ENCODE results near the gene LIMS1. TPM values are rescaled to one million over a fixed set of nuclear protein-coding genes. Genes with fewer than 3 reads are reported as not detected.
A peak's percentile ranks its signal among the peaks of the same experiment; 100 is the strongest.

LIMS1 gene
- total and polyA plus RNA-seq, 4 experiments from 2014 or later: 126 to 286 (median 186) TPM

DNA sequence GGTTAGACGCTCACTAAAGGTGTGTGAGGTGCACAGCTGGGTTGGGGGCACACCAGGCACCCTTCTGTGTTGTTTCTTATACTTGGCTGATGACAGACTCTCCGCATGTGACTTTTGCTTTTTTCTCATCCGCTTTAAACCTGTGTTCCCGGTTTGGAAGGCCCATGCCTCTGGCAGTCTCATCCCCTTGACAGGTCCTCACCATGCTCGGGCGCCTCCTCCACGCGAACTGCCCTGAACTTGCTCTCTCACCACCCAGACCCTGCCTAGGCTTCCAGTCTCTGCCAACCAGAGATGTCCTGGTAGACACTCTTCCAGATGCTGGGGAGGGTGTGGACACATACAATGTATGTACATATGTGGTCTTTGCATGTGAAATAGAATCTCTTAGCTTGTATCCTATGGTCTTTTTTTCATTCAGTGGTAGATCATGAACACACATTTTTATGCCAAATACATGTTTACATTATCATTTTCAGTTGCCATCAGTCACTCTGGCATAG is 79.8 kb downstream of the LIMS1 start:
- H3K4me1 Mint-ChIP-seq: peaks cover 68 to 95% (median 83%) of the 10 kb centered on the region in 4 donors
- H3K9me3 ChIP-seq (ENCODE audit: control insufficient read depth in 1 of 2, low read length in 2 of 2): no peaks in the 10 kb centered on the region
- peaks cover 0 to 3% of the 10 kb centered on the region in 2 donors for H3K36me3 Mint-ChIP-seq
- ChIA-PET POLR2A (ENCODE audit: partially characterized antibody) (interaction anchor here (1.0 to 18.0 kb wide), 3 partner anchors 18 to 165 kb away, joined by 3 to 704 read pairs (median 3); partner anchors contain the start of gene GCC2), CTCF (ENCODE audit: partially characterized antibody) (interaction anchor here (11.7 kb wide), 1 partner anchor 17 kb away, joined by 545 read pairs; no protein-coding TSS in a partner anchor)
- H3K36me3 ChIP-seq (ENCODE audit: insufficient read depth, low read length): no peaks in the 10 kb centered on the region
- no peaks in the 10 kb centered on the region for H3K27me3 Mint-ChIP-seq
- no peaks in the 10 kb centered on the region for H3K9me3 Mint-ChIP-seq
- no peaks in the 10 kb centered on the region for H3K27me3 ChIP-seq (ENCODE audit: insufficient read depth, low read length)
- intact Hi-C loops (cut with micrococcal nuclease): no loop called here
- no peak for DNase-seq
- peak overlapping the region; percentile 1 to 83 (median 74) for H3K4me3 Mint-ChIP-seq
- H3K4me3 ChIP-seq (ENCODE audit: low read length in 2 of 2): peak overlapping the region in 1 of 2 donors; percentile 14
- peak overlapping the region; percentile 68 for H3K27ac ChIP-seq (ENCODE audit: low read depth, low read length)
- peaks cover 97% of the 10 kb centered on the region for H3K4me1 ChIP-seq (ENCODE audit: insufficient read depth, low read length)
- H3K27ac Mint-ChIP-seq: peak overlapping the region; percentile 91 to 98 (median 94)

GRCh38 chr2:108614659-108615058 is 80.4 kb downstream of the LIMS1 start:
- H3K27ac Mint-ChIP-seq: peak overlapping the region; percentile 89 to 98 (median 91)
- H3K36me3 Mint-ChIP-seq: peaks cover 0 to 3% of the 10 kb centered on the region in 2 donors
- Histone ChIP-seq H3K9me3 (ENCODE audit: control insufficient read depth in 1 of 2, low read length in 2 of 2) (no peaks in the 10 kb centered on the region), H3K27ac (ENCODE audit: low read depth, low read length) (peak overlapping the region; percentile 68), H3K36me3 (ENCODE audit: insufficient read depth, low read length) (no peaks in the 10 kb centered on the region), H3K4me1 (ENCODE audit: insufficient read depth, low read length) (peaks cover 97% of the 10 kb centered on the region), H3K27me3 (ENCODE audit: insufficient read depth, low read length) (no peaks in the 10 kb centered on the region), H3K4me3 (ENCODE audit: low read length in 2 of 2) (peak overlapping the region in 1 of 2 donors; percentile 14)
- H3K9me3 Mint-ChIP-seq: no peaks in the 10 kb centered on the region
- H3K4me1 Mint-ChIP-seq: peaks cover 67 to 95% (median 83%) of the 10 kb centered on the region in 4 donors
- POLR2A ChIA-PET (ENCODE audit: partially characterized antibody): interaction anchor here (1.0 to 18.0 kb wide), 3 partner anchors 18 to 166 kb away, joined by 3 to 704 read pairs (median 3); partner anchors contain the start of gene GCC2
- H3K4me3 Mint-ChIP-seq: peak overlapping the region; percentile 47 to 83 (median 77)
- DNase-seq: no peak
- intact Hi-C loops (cut with micrococcal nuclease): no loop called here
- H3K27me3 Mint-ChIP-seq: no peaks in the 10 kb centered on the region
- CTCF ChIA-PET (ENCODE audit: partially characterized antibody): interaction anchor here (1.2 to 11.7 kb wide), 2 partner anchors 9 to 16 kb away, joined by 4 to 545 read pairs; no protein-coding TSS in a partner anchor

GRCh38 chr2:108615480-108616090 is 81.3 kb downstream of the LIMS1 start:
- ChIA-PET CTCF (ENCODE audit: partially characterized antibody) (interaction anchor here (1.2 to 11.7 kb wide), 3 partner anchors 7 to 15 kb away, joined by 4 to 545 read pairs (median 9); no protein-coding TSS in a partner anchor), POLR2A (ENCODE audit: partially characterized antibody) (interaction anchor here (1.3 to 18.0 kb wide), 2 partner anchors 17 to 81 kb away, joined by 3 to 704 read pairs; no protein-coding TSS in a partner anchor)
- Mint-ChIP-seq H3K36me3 (peaks cover 0 to 3% of the 10 kb centered on the region in 2 donors), H3K4me1 (peaks cover 73 to 97% (median 87%) of the 10 kb centered on the region in 4 donors), H3K27me3 (no peaks in the 10 kb centered on the region), H3K9me3 (no peaks in the 10 kb centered on the region), H3K27ac (peak overlapping the region; percentile 84 to 98 (median 94)), H3K4me3 (peak overlapping the region; percentile 40 to 85 (median 68))
- H3K9me3 ChIP-seq (ENCODE audit: control insufficient read depth in 1 of 2, low read length in 2 of 2): no peaks in the 10 kb centered on the region
- peak overlapping the region in 1 of 2 donors; percentile 3 for H3K4me3 ChIP-seq (ENCODE audit: low read length in 2 of 2)
- no peaks in the 10 kb centered on the region for H3K36me3 ChIP-seq (ENCODE audit: insufficient read depth, low read length)
- DNase-seq: peak in 1 of 5 donors; percentile 46
- intact Hi-C loops (cut with micrococcal nuclease): no loop called here
- H3K27me3 ChIP-seq (ENCODE audit: insufficient read depth, low read length): no peaks in the 10 kb centered on the region
- peak overlapping the region; percentile 68 for H3K27ac ChIP-seq (ENCODE audit: low read depth, low read length)
- peaks cover 97% of the 10 kb centered on the region for H3K4me1 ChIP-seq (ENCODE audit: insufficient read depth, low read length)

DNA sequence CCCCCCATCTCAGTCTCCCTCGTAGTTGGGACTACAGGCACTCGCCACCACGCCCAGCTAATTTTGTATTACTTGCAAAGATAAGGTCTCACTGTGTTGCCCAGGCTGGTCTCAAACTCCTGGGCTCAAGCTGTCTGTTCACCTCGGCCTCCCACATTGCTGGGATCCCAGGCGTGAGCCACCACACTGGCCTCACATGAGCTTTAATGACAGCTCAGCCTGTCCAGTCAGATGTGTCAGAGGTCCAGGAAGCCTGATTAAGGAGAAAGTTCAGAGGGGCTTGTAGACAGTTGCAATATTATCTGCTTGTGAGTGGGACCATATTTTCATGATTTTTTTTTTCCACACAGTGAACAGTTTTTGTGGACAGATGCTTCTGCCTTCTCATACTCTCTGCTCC is 82.0 kb downstream of the LIMS1 start:
- DNase-seq: no peak
- POLR2A ChIA-PET (ENCODE audit: partially characterized antibody): interaction anchor here (18.0 kb wide), 1 partner anchor 16 kb away, joined by 704 read pairs; no protein-coding TSS in a partner anchor
- Mint-ChIP-seq H3K9me3 (no peaks in the 10 kb centered on the region), H3K4me1 (peaks cover 71 to 95% (median 85%) of the 10 kb centered on the region in 4 donors), H3K36me3 (peaks cover 0 to 6% of the 10 kb centered on the region in 2 donors), H3K27ac (peak overlapping the region; percentile 68 to 98 (median 91)), H3K27me3 (no peaks in the 10 kb centered on the region), H3K4me3 (peak overlapping the region in 3 of 8 donors; percentile 16 to 43 (median 20))
- H3K4me1 ChIP-seq (ENCODE audit: insufficient read depth, low read length): peaks cover 95% of the 10 kb centered on the region
- no peaks in the 10 kb centered on the region for H3K27me3 ChIP-seq (ENCODE audit: insufficient read depth, low read length)
- no peak overlapping the region for H3K4me3 ChIP-seq (ENCODE audit: low read length in 2 of 2)
- H3K9me3 ChIP-seq (ENCODE audit: control insufficient read depth in 1 of 2, low read length in 2 of 2): no peaks in the 10 kb centered on the region
- no peaks in the 10 kb centered on the region for H3K36me3 ChIP-seq (ENCODE audit: insufficient read depth, low read length)
- peak overlapping the region; percentile 3 for H3K27ac ChIP-seq (ENCODE audit: low read depth, low read length)
- intact Hi-C loops (cut with micrococcal nuclease): no loop called here
- CTCF ChIA-PET (ENCODE audit: partially characterized antibody): interaction anchor here (2.2 to 11.7 kb wide), 2 partner anchors 8 to 14 kb away, joined by 9 to 545 read pairs; no protein-coding TSS in a partner anchor

DNA sequence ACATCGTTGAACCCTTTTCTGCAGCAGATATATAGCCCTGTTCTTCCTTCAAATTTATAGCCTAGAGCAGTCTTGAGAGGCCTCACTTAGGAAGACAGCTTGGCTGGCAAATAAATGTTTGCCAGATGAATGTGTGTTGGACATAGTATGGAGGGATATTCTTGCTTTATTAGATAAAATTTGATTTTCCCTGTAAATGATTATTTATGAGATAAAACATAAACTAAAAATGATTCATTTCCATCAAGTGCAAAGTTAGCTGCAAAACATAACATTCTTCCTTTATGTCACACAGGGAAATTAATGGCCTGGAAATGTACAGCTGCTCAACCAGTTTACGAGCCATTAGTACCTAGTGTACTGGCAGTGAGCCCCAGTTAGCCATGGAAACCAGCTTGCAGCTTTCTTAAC is 82.5 kb downstream of the LIMS1 start:
- Histone ChIP-seq H3K27me3 (ENCODE audit: insufficient read depth, low read length) (no peaks in the 10 kb centered on the region), H3K36me3 (ENCODE audit: insufficient read depth, low read length) (no peaks in the 10 kb centered on the region), H3K4me1 (ENCODE audit: insufficient read depth, low read length) (peaks cover 93% of the 10 kb centered on the region), H3K4me3 (ENCODE audit: low read length in 2 of 2) (no peak overlapping the region), H3K9me3 (ENCODE audit: control insufficient read depth in 1 of 2, low read length in 2 of 2) (no peaks in the 10 kb centered on the region), H3K27ac (ENCODE audit: low read depth, low read length) (peak overlapping the region; percentile 3)
- intact Hi-C loops (cut with micrococcal nuclease): no loop called here
- Mint-ChIP-seq H3K9me3 (no peaks in the 10 kb centered on the region), H3K27me3 (no peaks in the 10 kb centered on the region), H3K27ac (peak overlapping the region; percentile 68 to 98 (median 94)), H3K36me3 (peaks cover 0 to 7% of the 10 kb centered on the region in 2 donors), H3K4me1 (peaks cover 70 to 96% (median 85%) of the 10 kb centered on the region in 4 donors), H3K4me3 (peak overlapping the region in 2 of 8 donors; percentile 16 to 43)
- POLR2A ChIA-PET (ENCODE audit: partially characterized antibody): interaction anchor here (0.6 to 18.0 kb wide), 3 partner anchors 15 to 415 kb away, joined by 3 to 704 read pairs (median 4); no protein-coding TSS in a partner anchor
- CTCF ChIA-PET (ENCODE audit: partially characterized antibody): interaction anchor here (0.7 to 11.7 kb wide), 3 partner anchors 8 to 14 kb away, joined by 3 to 545 read pairs (median 9); no protein-coding TSS in a partner anchor
- no peak for DNase-seq

DNA sequence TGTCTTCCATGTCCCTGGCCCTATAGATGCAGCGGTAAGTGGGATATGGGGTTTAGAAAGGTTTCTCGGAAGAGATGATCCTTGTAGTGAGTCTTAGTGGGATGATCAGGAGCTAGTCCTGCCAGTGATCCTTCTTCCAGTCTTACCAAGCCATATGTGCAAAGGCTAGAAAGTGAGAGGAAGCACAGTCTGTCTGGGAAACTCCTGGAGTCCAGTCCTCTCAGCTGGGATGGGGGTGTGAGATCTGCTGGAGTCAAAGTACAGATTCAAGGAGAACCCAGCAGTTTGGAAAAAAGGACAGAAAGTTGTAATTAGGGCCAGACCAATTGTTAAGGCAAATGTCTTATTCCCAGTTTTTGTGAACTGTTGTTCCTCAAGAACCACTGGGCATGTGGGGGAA is 83.3 kb downstream of the LIMS1 start:
- H3K36me3 ChIP-seq (ENCODE audit: insufficient read depth, low read length): no peaks in the 10 kb centered on the region
- no peak for DNase-seq
- ChIA-PET CTCF (ENCODE audit: partially characterized antibody) (interaction anchor here (2.2 to 11.7 kb wide), 2 partner anchors 9 to 13 kb away, joined by 9 to 545 read pairs; no protein-coding TSS in a partner anchor), POLR2A (ENCODE audit: partially characterized antibody) (interaction anchor here (1.5 to 18.0 kb wide), 2 partner anchors 15 to 414 kb away, joined by 4 to 704 read pairs; no protein-coding TSS in a partner anchor)
- intact Hi-C loops (cut with micrococcal nuclease): no loop called here
- H3K9me3 ChIP-seq (ENCODE audit: control insufficient read depth in 1 of 2, low read length in 2 of 2): no peaks in the 10 kb centered on the region
- Mint-ChIP-seq H3K27me3 (no peaks in the 10 kb centered on the region), H3K4me1 (peaks cover 65 to 91% (median 79%) of the 10 kb centered on the region in 4 donors), H3K4me3 (peak overlapping the region in 4 of 8 donors; percentile 13 to 97 (median 50)), H3K9me3 (no peaks in the 10 kb centered on the region), H3K27ac (peak overlapping the region; percentile 91 to 98 (median 96)), H3K36me3 (peaks cover 0 to 4% of the 10 kb centered on the region in 2 donors)
- H3K27me3 ChIP-seq (ENCODE audit: insufficient read depth, low read length): no peaks in the 10 kb centered on the region
- H3K4me3 ChIP-seq (ENCODE audit: low read length in 2 of 2): no peak overlapping the region
- H3K4me1 ChIP-seq (ENCODE audit: insufficient read depth, low read length): peaks cover 93% of the 10 kb centered on the region
- peak overlapping the region; percentile 69 for H3K27ac ChIP-seq (ENCODE audit: low read depth, low read length)

Measured in CD4-positive, alpha-beta memory T cell (primary cell).